Mucosa of gallbladder (tissue), 1 donor: ENCODE data around the gene TYRP1. TPM values are rescaled to one million over a fixed set of nuclear protein-coding genes. Genes with fewer than 3 reads are reported as not detected.

Source experiments
- DNase-seq: peaks from one replicate; pipeline ENCODE4 v3.0.0-alpha.2; 2020; ENCODE audit warnings: low spot score
- total RNA-seq: library from RNA; stranded (reverse); gene quantifications from one replicate; pipeline ENCODE4 v1.2.1, GENCODE V29; 2021
- donor health status: DM: no; HTN: no; CAD: no.

TYRP1 gene
- total RNA-seq, 1 donor from 2014 or later, result 3.5 TPM

GRCh38 chr9:12697719-12698118, 4.5 kb downstream of the TYRP1 start:
- DNase-seq, result no peak

DNA sequence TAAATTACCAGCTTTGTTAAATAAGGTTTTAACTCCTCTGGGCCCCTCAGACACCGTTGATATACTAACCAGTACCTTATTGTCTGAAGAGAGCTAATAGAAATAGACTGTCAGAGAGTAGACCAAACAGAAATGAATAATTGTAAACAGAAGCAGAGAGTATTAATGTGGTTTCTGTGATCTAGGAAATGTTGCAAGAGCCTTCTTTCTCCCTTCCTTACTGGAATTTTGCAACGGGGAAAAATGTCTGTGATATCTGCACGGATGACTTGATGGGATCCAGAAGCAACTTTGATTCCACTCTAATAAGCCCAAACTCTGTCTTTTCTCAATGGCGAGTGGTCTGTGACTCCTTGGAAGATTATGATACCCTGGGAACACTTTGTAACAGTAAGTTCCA, 5.1 kb downstream of the TYRP1 start:
- peak; percentile 13 for DNase-seq

- DNase-seq, result no peak
These were observed 5.8 kb downstream of the TYRP1 start for GRCh38 chr9:12698986-12699385.

GRCh38 chr9:12699529-12699928, 6.3 kb downstream of the TYRP1 start:
- no peak for DNase-seq

- DNase-seq, result no peak
These were observed 7.9 kb downstream of the TYRP1 start for GRCh38 chr9:12701126-12701525.

DNA sequence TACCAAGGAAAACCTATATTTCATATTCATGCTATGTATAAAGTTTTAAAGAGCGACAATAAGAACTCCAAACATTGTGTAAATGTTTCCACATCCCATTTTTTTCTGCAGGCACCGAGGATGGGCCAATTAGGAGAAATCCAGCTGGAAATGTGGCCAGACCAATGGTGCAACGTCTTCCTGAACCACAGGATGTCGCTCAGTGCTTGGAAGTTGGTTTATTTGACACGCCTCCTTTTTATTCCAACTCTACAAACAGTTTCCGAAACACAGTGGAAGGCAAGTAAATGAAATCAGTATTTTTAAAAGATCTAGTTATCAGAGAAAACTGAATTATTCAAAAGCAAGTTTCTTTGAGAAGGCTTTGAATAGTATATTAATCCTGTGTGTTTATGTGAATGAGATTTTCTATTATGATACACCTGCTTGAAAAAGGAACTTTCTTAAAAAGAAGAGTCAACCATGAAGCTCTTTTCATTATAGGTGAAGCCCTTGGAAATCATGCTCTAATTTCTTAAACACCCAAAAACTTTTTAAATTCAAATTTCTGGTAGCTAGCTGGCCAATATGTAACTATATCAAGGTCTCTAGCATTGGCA, 9.1 kb downstream of the TYRP1 start:
- DNase-seq, result peak; percentile 50

DNA sequence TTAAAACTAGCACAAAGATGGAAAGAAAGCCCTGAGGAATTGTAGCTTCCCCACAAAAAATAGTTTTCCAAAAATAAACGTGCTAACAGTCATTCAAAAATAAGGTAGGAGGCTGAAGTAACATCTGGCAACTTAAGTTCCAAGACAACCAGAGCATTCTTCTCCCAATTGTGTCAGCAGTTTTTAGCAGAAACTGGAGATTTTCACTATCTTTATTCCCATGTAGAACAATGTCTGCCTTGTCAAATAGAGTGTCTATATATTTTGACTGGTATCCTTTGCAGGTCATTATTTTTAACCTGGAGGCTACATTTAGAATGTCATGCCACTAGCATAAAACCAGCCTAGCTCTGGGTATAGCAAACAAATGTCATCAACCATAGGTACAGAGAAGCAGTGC, 10.8 kb downstream of the TYRP1 start:
- DNase-seq, result no peak

DNA sequence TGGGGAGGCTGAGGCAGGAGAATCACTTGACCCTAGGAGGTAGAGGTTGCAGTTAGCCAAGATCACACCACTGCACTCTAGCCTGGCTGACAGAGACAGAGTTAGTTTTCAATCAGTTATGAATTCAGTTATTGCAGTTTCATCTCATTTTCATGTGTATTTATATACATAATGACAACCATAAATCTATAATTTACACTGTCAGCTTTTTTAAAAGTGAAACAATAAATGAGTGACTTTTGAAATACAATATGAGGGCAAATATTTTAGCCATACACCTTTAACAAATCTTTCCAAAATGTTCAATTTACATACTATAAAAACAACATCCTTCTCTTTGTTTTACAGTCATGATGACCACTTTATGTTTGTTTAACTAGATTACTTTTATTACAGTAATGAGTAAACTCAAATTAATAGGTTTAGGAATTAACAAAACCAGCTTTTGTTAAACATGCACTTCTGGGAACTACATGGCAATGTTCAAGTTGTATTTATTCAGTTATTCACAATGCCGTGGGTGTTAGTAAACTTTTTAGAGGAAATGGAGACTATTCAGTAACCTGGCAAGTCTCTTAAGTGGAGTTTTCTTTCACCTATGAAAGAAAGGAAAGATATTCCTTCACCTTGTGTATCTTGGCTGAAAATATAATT, 12.7 kb downstream of the TYRP1 start:
- no peak for DNase-seq

GRCh38 chr9:12708562-12709298, 15.5 kb downstream of the TYRP1 start:
- DNase-seq, result no peak

DNA sequence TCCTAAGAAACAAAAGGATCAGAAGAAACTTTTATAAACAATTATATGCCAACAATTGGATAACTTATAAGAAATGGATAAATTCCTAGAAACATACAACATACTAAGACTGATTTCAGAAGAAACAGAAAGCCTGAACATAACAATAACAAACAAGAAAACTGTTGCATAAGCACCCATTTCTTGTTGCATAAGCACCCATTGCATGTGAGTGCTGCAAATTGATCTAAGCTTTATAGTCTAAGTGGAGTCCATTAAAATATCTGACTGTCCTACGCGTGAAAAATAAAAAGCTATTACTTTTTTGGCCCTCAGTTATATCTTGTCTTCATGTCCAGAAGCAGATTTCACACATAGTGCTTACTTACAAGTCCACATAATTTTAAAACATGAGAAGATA, 19.3 kb downstream of the TYRP1 start:
- DNase-seq, result no peak

GRCh38 chr9:12715268-12715667, 22.1 kb downstream of the TYRP1 start:
- no peak for DNase-seq

- DNase-seq, result no peak
These were observed 23.8 kb downstream of the TYRP1 start for GRCh38 chr9:12716823-12717600.

GRCh38 chr9:12717907-12718306, 24.7 kb downstream of the TYRP1 start:
- no peak for DNase-seq

DNA sequence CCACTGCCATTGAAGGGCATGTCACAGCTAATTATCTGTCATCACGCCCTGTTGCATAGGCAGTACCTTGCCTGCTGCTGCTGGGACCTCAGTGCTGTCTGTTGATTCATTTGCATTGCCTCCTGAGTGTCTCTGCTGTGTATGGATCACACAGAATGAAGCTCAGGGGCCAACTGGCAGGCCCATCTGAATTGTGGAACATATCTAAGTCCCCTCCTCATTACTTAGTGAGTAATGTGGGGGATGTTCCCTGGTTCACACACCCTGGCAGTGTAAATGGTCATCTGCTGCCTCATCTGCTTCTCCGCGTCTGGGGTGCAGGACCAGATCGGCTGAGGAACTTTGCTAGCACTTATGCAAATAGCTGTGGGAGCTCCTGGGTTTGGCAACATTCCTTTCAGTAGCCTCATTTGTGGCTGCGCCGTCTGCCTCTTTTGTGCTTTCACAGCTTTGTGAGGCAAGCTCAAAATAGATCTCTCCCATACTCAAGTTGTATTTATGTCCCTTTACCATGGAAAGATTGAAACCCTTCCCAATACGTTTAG, 25.4 kb downstream of the TYRP1 start:
- DNase-seq, result no peak

- no peak for DNase-seq
These were observed 26.2 kb downstream of the TYRP1 start for GRCh38 chr9:12719431-12719830.

- DNase-seq, result no peak
These were observed 27.4 kb downstream of the TYRP1 start for GRCh38 chr9:12720551-12720950.

- DNase-seq, result no peak
These were observed 28.9 kb downstream of the TYRP1 start for GRCh38 chr9:12722131-12722530.

GRCh38 chr9:12723409-12724028, 30.3 kb downstream of the TYRP1 start:
- no peak for DNase-seq

DNA sequence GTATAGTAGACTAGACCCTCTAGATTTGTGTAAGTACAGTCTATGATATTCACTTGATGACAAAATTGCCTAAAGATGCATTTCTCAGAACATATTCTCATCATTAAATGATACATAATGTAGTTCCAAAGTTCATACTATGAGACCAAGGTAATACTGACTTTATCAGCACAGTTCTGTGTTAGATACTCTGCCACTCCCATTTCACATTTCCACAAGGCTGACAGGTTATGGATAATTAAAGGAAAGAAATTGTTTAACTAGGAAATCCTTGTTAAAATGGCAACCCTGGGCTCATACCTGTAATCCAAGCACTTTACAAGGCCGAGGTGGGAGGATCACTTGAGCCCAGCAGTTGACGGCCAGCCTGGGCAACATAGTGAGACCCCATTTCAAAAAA, 33.6 kb downstream of the TYRP1 start:
- no peak for DNase-seq

DNA sequence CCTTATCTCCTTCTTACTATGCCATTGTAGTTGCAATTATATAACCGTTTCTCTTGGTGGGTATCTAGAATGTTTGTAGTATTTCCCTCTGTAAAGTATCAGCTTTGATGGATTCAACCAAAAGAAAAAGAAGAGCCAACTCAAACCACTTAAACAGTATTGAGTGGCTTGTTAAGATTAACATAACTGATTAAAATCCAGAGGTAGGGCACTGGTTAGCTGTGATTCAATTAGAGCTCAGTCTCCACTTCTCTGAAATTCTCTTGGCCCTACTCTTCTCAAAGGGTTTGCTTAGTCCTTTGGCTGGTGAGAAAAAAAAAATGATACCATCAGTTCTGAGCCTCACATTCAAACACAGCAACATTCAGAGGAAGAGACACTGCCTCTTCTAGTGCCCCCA, 37.0 kb downstream of the TYRP1 start:
- no peak for DNase-seq

DNA sequence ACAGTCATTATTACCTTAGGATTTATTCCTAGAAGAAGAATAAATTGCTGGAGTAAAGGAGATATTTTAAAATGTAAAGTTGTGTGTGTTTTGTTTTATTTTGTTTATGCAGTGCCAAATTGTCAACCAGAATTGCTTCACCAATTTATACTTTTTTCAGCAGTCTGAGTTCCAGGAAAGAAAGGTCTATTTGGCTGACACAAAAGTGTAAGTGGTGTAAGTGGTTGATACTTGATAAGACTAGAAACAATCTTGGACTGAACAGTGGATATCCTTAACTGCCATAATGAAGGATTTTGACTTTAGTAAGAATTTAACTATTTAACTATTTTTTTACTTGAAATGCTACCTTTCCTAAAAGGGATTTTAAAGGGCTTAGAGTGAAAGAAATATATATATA, 37.7 kb downstream of the TYRP1 start:
- DNase-seq, result no peak

DNA sequence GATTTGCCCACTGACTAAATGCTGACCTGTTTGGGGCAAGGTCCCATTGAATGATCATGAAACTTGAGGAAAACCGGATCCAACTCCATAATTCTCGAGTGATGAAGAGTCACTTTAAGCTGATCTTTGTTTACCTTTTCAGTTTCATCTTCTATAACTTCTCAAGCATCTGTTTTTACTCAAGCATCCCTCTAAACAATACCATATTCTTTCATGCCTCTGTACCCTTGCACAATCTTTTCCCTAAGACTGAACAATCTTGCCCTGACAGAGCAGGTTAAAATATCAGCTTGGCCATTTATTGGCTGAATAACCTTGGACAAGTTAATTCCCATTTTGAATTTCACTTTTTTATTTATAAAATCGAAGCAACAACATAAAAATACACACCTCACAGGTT, 39.8 kb downstream of the TYRP1 start:
- no peak for DNase-seq
